ENCODE measurements around the gene DMRTA1. TPM values are rescaled to one million over a fixed set of nuclear protein-coding genes. Genes with fewer than 3 reads are reported as not detected.

Gene DMRTA1
- total and polyA plus RNA-seq, 4 donors = 1.4 to 11.6 (median 4.5) TPM

GRCh38 chr9:22413884-22414283 is 32.7 kb upstream of the DMRTA1 start:
- H3K4me3 ChIP-seq (ENCODE audit: low read depth in 1 of 3, low read length in 3 of 3) = no peak overlapping the region
- H3K4me1 ChIP-seq (ENCODE audit: control insufficient read depth in 4 of 4, insufficient read depth in 4 of 4, low read length in 3 of 4) = peaks cover 0 to 4% (median 0%) of the 10 kb centered on the region in 4 donors
- H3K27ac ChIP-seq (ENCODE audit: low read depth in 1 of 2, low read length in 2 of 2) = no peak overlapping the region
- TF ChIP-seq ATF3 (IDR thresholded peaks at IDR 0.05) = no peak
- TF ChIP-seq CTCF (IDR thresholded peaks at IDR 0.05; ENCODE audit: low read depth, low read length, missing input control) = no peak
- no peak for TF ChIP-seq FOXA1 (IDR thresholded peaks at IDR 0.05)
- TF ChIP-seq HNF4A (conservative IDR thresholded peaks at IDR 0.05) = no peak
- TF ChIP-seq FOXA2 (IDR thresholded peaks at IDR 0.05) = no peak
- TF ChIP-seq GABPA (IDR thresholded peaks at IDR 0.05 in 1 of 2, conservative IDR thresholded peaks at IDR 0.05 in 1 of 2) = no peak
- H3K9me3 ChIP-seq (ENCODE audit: control insufficient read depth in 4 of 4, low read length in 3 of 4) = no peaks in the 10 kb centered on the region
- WGBS = 68% methylated on average over 1 of the region's 1 CpG
- no peaks in the 10 kb centered on the region for H3K27me3 ChIP-seq (ENCODE audit: control insufficient read depth in 4 of 4, insufficient read depth in 4 of 4, low read length in 3 of 4)
- no peak for DNase-seq (ENCODE audit: low spot score)
- H3K36me3 ChIP-seq (ENCODE audit: control insufficient read depth in 4 of 4, insufficient read depth in 3 of 4, low read depth in 1 of 4, low read length in 3 of 4) = no peaks in the 10 kb centered on the region
- H3K9ac ChIP-seq (ENCODE audit: low read depth in 1 of 2, low read length in 2 of 2) = no peak overlapping the region

GRCh38 chr9:22415941-22416691 is 30.5 kb upstream of the DMRTA1 start:
- Histone ChIP-seq H3K4me3 (ENCODE audit: low read depth in 1 of 3, low read length in 3 of 3) (no peak overlapping the region), H3K4me1 (ENCODE audit: control insufficient read depth in 4 of 4, insufficient read depth in 4 of 4, low read length in 3 of 4) (peaks cover 0 to 4% (median 0%) of the 10 kb centered on the region in 4 donors), H3K27me3 (ENCODE audit: control insufficient read depth in 4 of 4, insufficient read depth in 4 of 4, low read length in 3 of 4) (no peaks in the 10 kb centered on the region), H3K9ac (ENCODE audit: low read depth in 1 of 2, low read length in 2 of 2) (no peak overlapping the region), H3K27ac (ENCODE audit: low read depth in 1 of 2, low read length in 2 of 2) (no peak overlapping the region), H3K36me3 (ENCODE audit: control insufficient read depth in 4 of 4, insufficient read depth in 3 of 4, low read depth in 1 of 4, low read length in 3 of 4) (no peaks in the 10 kb centered on the region), H3K9me3 (ENCODE audit: control insufficient read depth in 4 of 4, low read length in 3 of 4) (no peaks in the 10 kb centered on the region)
- 55% methylated on average over 5 of the region's 5 CpGs for WGBS
- TF ChIP-seq RXRA (IDR thresholded peaks at IDR 0.05) (peak in 1 of 2 donors; percentile 63), MAX (IDR thresholded peaks at IDR 0.05) (no peak), HNF4A (conservative IDR thresholded peaks at IDR 0.05) (peak in 1 of 2 donors; percentile 3), SP1 (IDR thresholded peaks at IDR 0.05) (peak; percentile 23)
- DNase-seq (ENCODE audit: low spot score) = no peak

GRCh38 chr9:22416692-22417060 is 29.9 kb upstream of the DMRTA1 start:
- Histone ChIP-seq H3K36me3 (ENCODE audit: control insufficient read depth in 4 of 4, insufficient read depth in 3 of 4, low read depth in 1 of 4, low read length in 3 of 4) (no peaks in the 10 kb centered on the region), H3K9me3 (ENCODE audit: control insufficient read depth in 4 of 4, low read length in 3 of 4) (no peaks in the 10 kb centered on the region), H3K27me3 (ENCODE audit: control insufficient read depth in 4 of 4, insufficient read depth in 4 of 4, low read length in 3 of 4) (no peaks in the 10 kb centered on the region), H3K9ac (ENCODE audit: low read depth in 1 of 2, low read length in 2 of 2) (no peak overlapping the region), H3K4me3 (ENCODE audit: low read depth in 1 of 3, low read length in 3 of 3) (no peak overlapping the region), H3K27ac (ENCODE audit: low read depth in 1 of 2, low read length in 2 of 2) (no peak overlapping the region), H3K4me1 (ENCODE audit: control insufficient read depth in 4 of 4, insufficient read depth in 4 of 4, low read length in 3 of 4) (peaks cover 0 to 4% (median 0%) of the 10 kb centered on the region in 4 donors)
- WGBS = 61% methylated on average over 1 of the region's 1 CpG
- no peak for TF ChIP-seq RXRA (IDR thresholded peaks at IDR 0.05)
- no peak for TF ChIP-seq REST (IDR thresholded peaks at IDR 0.05)
- TF ChIP-seq EGR1 (IDR thresholded peaks at IDR 0.05; ENCODE audit: low read depth in 2 of 2) = no peak
- no peak for TF ChIP-seq ATF3 (IDR thresholded peaks at IDR 0.05)
- no peak for DNase-seq (ENCODE audit: low spot score)
